T-helper 2 cell treated with Interferon-gamma antibody and Interleukin-4, amounts not matched to agents 100 ng/mL and 5 ng/mL, for 36 hours (primary cell): ENCODE results near the gene TCEA2. TPM values are rescaled to one million over a fixed set of nuclear protein-coding genes. Genes with fewer than 3 reads are reported as not detected.

Experiments used
- intact Hi-C: fragments of 100-400 bp; cut with micrococcal nuclease; formaldehyde crosslinking; loops from one replicate; pipeline ENCODE4 v1.15.1; 2023
- total RNA-seq: library from RNA; stranded (reverse); gene quantifications from 2 replicates; pipeline ENCODE4 v1.2.3, GENCODE V29; 2022

TCEA2 gene
- total RNA-seq, 1 donor from 2014 or later = 61.5 TPM

- intact Hi-C loops = no loop called here
Observed at GRCh38 chr20:64047968-64048401, 15.0 kb upstream of the TCEA2 start.

- intact Hi-C loops = loop anchor here (1.0 kb wide), 1 partner anchor 10 kb away; no protein-coding TSS in a partner anchor
Observed at GRCh38 chr20:64048402-64049044, 14.5 kb upstream of the TCEA2 start.

- intact Hi-C loops = loop anchor here (1.0 kb wide), 1 partner anchor 11 kb away; no protein-coding TSS in a partner anchor
Observed at GRCh38 chr20:64049060-64049877, 13.7 kb upstream of the TCEA2 start, which contains the start of gene SOX18. Gene SOX18 (minus strand): TSS chr20:64049639. CDS start chr20:64049516, 123 bp downstream.

- intact Hi-C loops = loop anchor here (1.0 kb wide), 1 partner anchor 12 kb away; no protein-coding TSS in a partner anchor
Observed at GRCh38 chr20:64049878-64050260, 13.1 kb upstream of the TCEA2 start.

GRCh38 chr20:64050261-64051032 is 12.6 kb upstream of the TCEA2 start:
- intact Hi-C loops = no loop called here

GRCh38 chr20:64051033-64051452 is 12.0 kb upstream of the TCEA2 start:
- intact Hi-C loops = no loop called here

GRCh38 chr20:64051561-64052325 is 11.3 kb upstream of the TCEA2 start:
- intact Hi-C loops = no loop called here

GRCh38 chr20:64052326-64052722 is 10.7 kb upstream of the TCEA2 start:
- intact Hi-C loops = no loop called here

- intact Hi-C loops = no loop called here
Observed at GRCh38 chr20:64052987-64053840, 9.8 kb upstream of the TCEA2 start.

GRCh38 chr20:64053841-64054661 is 8.9 kb upstream of the TCEA2 start:
- intact Hi-C loops = no loop called here

GRCh38 chr20:64055396-64055892 is 7.6 kb upstream of the TCEA2 start:
- intact Hi-C loops = loop anchor here (5.0 kb wide), 1 partner anchor 268 kb away; no protein-coding TSS in a partner anchor

- intact Hi-C loops = loop anchor here (2.0 to 5.0 kb wide), 2 partner anchors 17 to 269 kb away; no protein-coding TSS in a partner anchor
Observed at GRCh38 chr20:64055893-64056638, 6.9 kb upstream of the TCEA2 start.

GRCh38 chr20:64056639-64056888 is 6.4 kb upstream of the TCEA2 start:
- intact Hi-C loops = loop anchor here (2.0 to 5.0 kb wide), 2 partner anchors 18 to 269 kb away; no protein-coding TSS in a partner anchor

- intact Hi-C loops = loop anchor here (2.0 to 5.0 kb wide), 2 partner anchors 18 to 270 kb away; no protein-coding TSS in a partner anchor
Observed at GRCh38 chr20:64056889-64057627, 5.9 kb upstream of the TCEA2 start.

- intact Hi-C loops = loop anchor here (2.0 to 5.0 kb wide), 2 partner anchors 19 to 271 kb away; no protein-coding TSS in a partner anchor
Observed at GRCh38 chr20:64057628-64058498, 5.1 kb upstream of the TCEA2 start.

GRCh38 chr20:64058536-64058935 is 4.5 kb upstream of the TCEA2 start:
- intact Hi-C loops = loop anchor here (5.0 kb wide), 1 partner anchor 271 kb away; no protein-coding TSS in a partner anchor
